Sigmoid colon (tissue), 4 donors: ENCODE measurements around the gene TRIP12.

Experiments
- EP300 ChIP-seq, 4 donors: sonication (generic); formaldehyde crosslinking; IDR thresholded peaks; one replicate each; pipeline ENCODE4 v1.6.1; 2017; ENCODE audit warnings: antibody characterized with exemption in 4 of 4
- POLR2A ChIP-seq, 2 donors: fragments of 450-650 bp; IDR thresholded peaks; one replicate each; pipeline ENCODE4 v1.6.1; 2016; ENCODE audit warnings: antibody characterized with exemption in 2 of 2, mild to moderate bottlenecking in 2 of 2, moderate library complexity in 2 of 2
- POLR2AphosphoS5 ChIP-seq, 4 donors: sonication (generic); formaldehyde crosslinking; IDR thresholded peaks; one replicate each; pipeline ENCODE4 v1.6.1; 2017; ENCODE audit warnings: antibody characterized with exemption in 4 of 4
- TF ChIP-seq, protein P1 (sequence below), 4 experiments: fragments of 450-650 bp in 3 of 4; fragments of 200-600 bp in 1 of 4; IDR thresholded peaks; one replicate each; pipeline ENCODE4 v1.5.1; 2016 to 2019; ENCODE audit warnings: antibody characterized with exemption in 4 of 4, mild to moderate bottlenecking in 3 of 4, moderate library complexity in 2 of 4

- TF ChIP-seq, protein P1, sequence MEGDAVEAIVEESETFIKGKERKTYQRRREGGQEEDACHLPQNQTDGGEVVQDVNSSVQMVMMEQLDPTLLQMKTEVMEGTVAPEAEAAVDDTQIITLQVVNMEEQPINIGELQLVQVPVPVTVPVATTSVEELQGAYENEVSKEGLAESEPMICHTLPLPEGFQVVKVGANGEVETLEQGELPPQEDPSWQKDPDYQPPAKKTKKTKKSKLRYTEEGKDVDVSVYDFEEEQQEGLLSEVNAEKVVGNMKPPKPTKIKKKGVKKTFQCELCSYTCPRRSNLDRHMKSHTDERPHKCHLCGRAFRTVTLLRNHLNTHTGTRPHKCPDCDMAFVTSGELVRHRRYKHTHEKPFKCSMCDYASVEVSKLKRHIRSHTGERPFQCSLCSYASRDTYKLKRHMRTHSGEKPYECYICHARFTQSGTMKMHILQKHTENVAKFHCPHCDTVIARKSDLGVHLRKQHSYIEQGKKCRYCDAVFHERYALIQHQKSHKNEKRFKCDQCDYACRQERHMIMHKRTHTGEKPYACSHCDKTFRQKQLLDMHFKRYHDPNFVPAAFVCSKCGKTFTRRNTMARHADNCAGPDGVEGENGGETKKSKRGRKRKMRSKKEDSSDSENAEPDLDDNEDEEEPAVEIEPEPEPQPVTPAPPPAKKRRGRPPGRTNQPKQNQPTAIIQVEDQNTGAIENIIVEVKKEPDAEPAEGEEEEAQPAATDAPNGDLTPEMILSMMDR (IDR thresholded peaks at IDR 0.05) = no peak
- no peak for TF ChIP-seq POLR2A (IDR thresholded peaks at IDR 0.05)
- TF ChIP-seq POLR2AphosphoS5 (IDR thresholded peaks at IDR 0.05) = no peak
- TF ChIP-seq EP300 (IDR thresholded peaks at IDR 0.05) = no peak
Observed at GRCh38 chr2:229909090-229909489, 12.7 kb downstream of the TRIP12 start.
